IMR-90 (cell line): Measurements from ENCODE around the gene SOX11. TPM values are rescaled to one million over a fixed set of nuclear protein-coding genes. Genes with fewer than 3 reads are reported as not detected.

Experiments used
- ATAC-seq: fragments of 200-7000 bp; cut with Tn5 transposase; 2 replicates; pipeline ENCODE4 v1.9.1; 2020; ENCODE audit warnings: low read depth, mild to moderate bottlenecking, moderate library complexity
- BruUV-seq: library from RNA; stranded (reverse); fragments of 400-500 nt; replicated peaks from 2 replicates; lab custom pipeline; 2021; lab: Mats Ljungman, UMichigan
- CTCF ChIA-PET: fragments of 300-600 bp; formaldehyde crosslinking; extraction: SDS; loops from one replicate; lab custom pipeline; 2021; ENCODE audit warnings: antibody characterized with exemption; lab: Yijun Ruan, JAX
- POLR2A ChIA-PET: fragments of 300-600 bp; sonication (Branson Sonifier 250); formaldehyde crosslinking; loops from one replicate; lab custom pipeline; 2022; ENCODE audit warnings: antibody characterized with exemption; ENCODE audit not compliant: unreplicated experiment; lab: Charles Lee
- DNase-seq: peaks from one replicate; pipeline ENCODE4 v3.0.0; 2013
- H2AFZ ChIP-seq: replicated peaks from 2 replicates; pipeline ENCODE3; 2013; ENCODE audit warnings: low read length, mild to moderate bottlenecking; ENCODE audit not compliant: poor library complexity
- H2AK5ac ChIP-seq: 2 replicates; pipeline ENCODE4 v1.6.1; 2013; ENCODE audit warnings: low read depth, low read length, inconsistent platforms
- H2AK9ac ChIP-seq: replicated peaks from 2 replicates; pipeline ENCODE3; 2013; ENCODE audit warnings: mild to moderate bottlenecking, low read depth, low read length, moderate library complexity; ENCODE audit not compliant: poor library complexity
- H2BK120ac ChIP-seq: 2 replicates; pipeline ENCODE4 v1.6.1; 2013; ENCODE audit warnings: low read depth, low read length, inconsistent platforms
- H2BK15ac ChIP-seq: 3 replicates; pipeline ENCODE4 v1.6.1; 2013; ENCODE audit warnings: low read depth, low read length, inconsistent platforms
- H2BK20ac ChIP-seq: 2 replicates; pipeline ENCODE4 v1.6.1; 2013; ENCODE audit warnings: low read depth, mild to moderate bottlenecking, inconsistent platforms, low read length, moderate library complexity
- H2BK5ac ChIP-seq: 2 replicates; pipeline ENCODE4 v1.6.1; 2013; ENCODE audit warnings: mild to moderate bottlenecking, low read depth, low read length, inconsistent platforms; ENCODE audit not compliant: poor library complexity, severe bottlenecking
- H3K14ac ChIP-seq: replicated peaks from 2 replicates; pipeline ENCODE4 v1.6.1; 2013; ENCODE audit warnings: low read depth, low read length, inconsistent platforms
- H3K18ac ChIP-seq: 2 replicates; pipeline ENCODE4 v1.6.1; 2013; ENCODE audit warnings: low read depth, low read length, control low read depth
- H3K23ac ChIP-seq: 2 replicates; pipeline ENCODE4 v1.6.1; 2013; ENCODE audit warnings: low read depth, low read length, inconsistent platforms
- H3K27ac ChIP-seq: 2 replicates; pipeline ENCODE4 v1.5.1; 2013; ENCODE audit warnings: mild to moderate bottlenecking, control low read depth, low read length; ENCODE audit not compliant: insufficient read depth
- H3K27me3 ChIP-seq: 2 replicates; pipeline ENCODE4 v1.6.1; 2013; ENCODE audit warnings: low read length; ENCODE audit not compliant: control insufficient read depth, insufficient read depth
- H3K36me3 ChIP-seq: 2 replicates; pipeline ENCODE4 v1.6.1; 2013; ENCODE audit warnings: low read length, mixed read lengths; ENCODE audit not compliant: control insufficient read depth, insufficient read depth
- H3K4ac ChIP-seq: 2 replicates; pipeline ENCODE4 v1.6.1; 2013; ENCODE audit warnings: low read depth, low read length, inconsistent platforms
- H3K4me1 ChIP-seq: 2 replicates; pipeline ENCODE4 v1.6.1; 2013; ENCODE audit warnings: low read length, mixed read lengths; ENCODE audit not compliant: control insufficient read depth, insufficient read depth
- H3K4me2 ChIP-seq: 2 replicates; pipeline ENCODE4 v1.6.1; 2013; ENCODE audit warnings: low read depth, mild to moderate bottlenecking, control low read depth, low read length, moderate library complexity
- H3K4me3 ChIP-seq: 2 replicates; pipeline ENCODE4 v1.5.1; 2013; ENCODE audit warnings: low read depth, mild to moderate bottlenecking, control low read depth, low read length, moderate library complexity; ENCODE audit not compliant: insufficient read depth
- H3K56ac ChIP-seq: 2 replicates; pipeline ENCODE4 v1.6.1; 2013; ENCODE audit warnings: low read length, inconsistent platforms; ENCODE audit not compliant: insufficient read depth; ENCODE audit errors: extremely low read depth
- H3K79me1 ChIP-seq, 2 experiments: 2 replicates each; pipeline ENCODE4 v1.6.1; 2013; ENCODE audit warnings: low read length in 2 of 2, inconsistent platforms in 1 of 2, low read depth in 1 of 2
- H3K9ac ChIP-seq: 2 replicates; pipeline ENCODE4 v1.6.1; 2013; ENCODE audit warnings: low read depth, low read length, control low read depth
- H3K9me1 ChIP-seq: 2 replicates; pipeline ENCODE4 v1.6.1; 2013; ENCODE audit warnings: low read length, inconsistent platforms; ENCODE audit not compliant: insufficient read depth
- H3K9me3 ChIP-seq: 2 replicates; pipeline ENCODE4 v1.6.1; 2013; ENCODE audit warnings: low read length; ENCODE audit not compliant: control insufficient read depth, insufficient read depth
- H4K20me1 ChIP-seq: 2 replicates; pipeline ENCODE4 v1.6.1; 2013; ENCODE audit warnings: low read length, inconsistent platforms; ENCODE audit not compliant: insufficient read depth
- H4K5ac ChIP-seq: 2 replicates; pipeline ENCODE4 v1.6.1; 2013; ENCODE audit warnings: mild to moderate bottlenecking, low read depth, low read length, control low read depth
- H4K8ac ChIP-seq, 2 experiments: 2 replicates each; pipeline ENCODE4 v1.6.1; 2013; ENCODE audit warnings: low read depth in 2 of 2, low read length in 2 of 2, control low read depth in 1 of 2, inconsistent platforms in 1 of 2
- H4K91ac ChIP-seq: 2 replicates; pipeline ENCODE4 v1.6.1; 2013; ENCODE audit warnings: low read depth, low read length, inconsistent platforms; ENCODE audit not compliant: insufficient read depth
- CHD1 ChIP-seq: IDR thresholded peaks from 2 replicates; pipeline ENCODE4 v1.6.1; 2012; ENCODE audit warnings: low read depth, low read length, improper control_type of control experiment
- dilution Hi-C: fragments of 300-500 bp; cut with HindIII; formaldehyde crosslinking; loops from one replicate; pipeline ENCODE4 v1.14.3; 2018; ENCODE audit warnings: low sequenced_read_pairs; ENCODE audit not compliant: unreplicated experiment
- in situ Hi-C: fragments of 300-500 bp; cut with MboI; formaldehyde crosslinking; loops from 3 replicates; pipeline ENCODE4 v1.14.3; 2019; ENCODE audit warnings: low sequenced_read_pairs, inconsistent platforms, mixed read lengths
- intact Hi-C: fragments of 100-400 bp; cut with micrococcal nuclease; formaldehyde crosslinking; loops from 2 replicates; pipeline ENCODE4 v1.10.0; 2022
- polyA plus RNA-seq, 3 experiments: library from polyadenylated mRNA; depleted of rRNA; stranded (reverse); fragments of >200 nt; gene quantifications; 2 replicates each; pipeline ENCODE4 v1.2.3, GENCODE V29; 2012; ENCODE audit warnings: low replicate concordance in 1 of 3
- total RNA-seq: library from RNA; depleted of rRNA; stranded (reverse); fragments of >200 nt; gene quantifications from 2 replicates; pipeline ENCODE4 v1.2.3, GENCODE V29; 2012

Gene SOX11
- total and polyA plus RNA-seq, 2 of the 4 experiments (the other 2 are of a cell fraction) = 1.9 to 2.2 TPM

GRCh38 chr2:5727235-5727634, 35.1 kb downstream of the SOX11 start:
- H3K23ac ChIP-seq = no peak overlapping the region
- no peak overlapping the region for H4K8ac ChIP-seq
- TF ChIP-seq CHD1 = no peak
- peaks cover 4% of the 10 kb centered on the region; the same call in 1 of the 2 replicates for H3K4me1 ChIP-seq
- BruUV-seq = no TSS peak
- H2AK9ac ChIP-seq = no peak overlapping the region
- ATAC-seq = no peak
- no peaks in the 10 kb centered on the region for H3K9me1 ChIP-seq
- no peak overlapping the region for H2BK5ac ChIP-seq
- no peaks in the 10 kb centered on the region for H3K9me3 ChIP-seq
- no peaks in the 10 kb centered on the region for H3K27me3 ChIP-seq
- H2BK20ac ChIP-seq = no peak overlapping the region
- H3K56ac ChIP-seq = no peak overlapping the region
- H3K14ac ChIP-seq = no peak overlapping the region
- in situ Hi-C loops (no loop called here), intact Hi-C loops (no loop called here), dilution Hi-C loops (no loop called here)
- H2AK5ac ChIP-seq = no peak overlapping the region
- H4K20me1 ChIP-seq = no peaks in the 10 kb centered on the region
- ChIA-PET POLR2A (no interaction called here), CTCF (no interaction called here)
- no peak overlapping the region for H3K4me2 ChIP-seq
- H3K4ac ChIP-seq = no peak overlapping the region
- H3K79me1 ChIP-seq = no peaks in the 10 kb centered on the region
- no peak for DNase-seq
- no peaks in the 10 kb centered on the region for H3K36me3 ChIP-seq
- H3K18ac ChIP-seq = no peak overlapping the region
- H3K9ac ChIP-seq = no peak overlapping the region
- no peak overlapping the region for H4K5ac ChIP-seq
- H2BK15ac ChIP-seq = no peak overlapping the region
- no peak overlapping the region for H2AFZ ChIP-seq
- no peak overlapping the region for H4K91ac ChIP-seq
- H2BK120ac ChIP-seq = no peak overlapping the region
- H3K4me3 ChIP-seq = no peak overlapping the region
- no peak overlapping the region for H3K27ac ChIP-seq
